Mesendoderm (in vitro differentiated cells): ENCODE data around the gene ANKRD13D.

ENCODE experiments used
- DNase-seq: peaks from one replicate; pipeline ENCODE4 v3.0.0; 2013
- H2AK5ac ChIP-seq: 2 replicates; pipeline ENCODE4 v1.6.1; 2013; ENCODE audit warnings: low read length, inconsistent platforms
- H2BK120ac ChIP-seq: 2 replicates; pipeline ENCODE4 v1.6.1; 2013; ENCODE audit warnings: low read depth, mild to moderate bottlenecking, low read length, moderate library complexity, mixed read lengths
- H2BK15ac ChIP-seq: replicated peaks from 2 replicates; pipeline ENCODE4 v1.6.1; 2013; ENCODE audit warnings: low read depth, mild to moderate bottlenecking, moderate library complexity
- H2BK5ac ChIP-seq: 2 replicates; pipeline ENCODE4 v1.6.1; 2013; ENCODE audit warnings: low read length, inconsistent platforms
- H3K18ac ChIP-seq: 2 replicates; pipeline ENCODE4 v1.6.1; 2013; ENCODE audit warnings: mild to moderate bottlenecking, low read length, mixed read lengths
- H3K23ac ChIP-seq: one replicate; pipeline ENCODE4 v1.6.1; 2013; ENCODE audit warnings: low read length
- H3K27ac ChIP-seq: 2 replicates; pipeline ENCODE4 v1.5.1; 2013; ENCODE audit warnings: low read depth, mild to moderate bottlenecking, inconsistent platforms, low read length, moderate library complexity
- H3K27me3 ChIP-seq: 2 replicates; pipeline ENCODE4 v1.6.1; 2013; ENCODE audit warnings: low read length, control low read depth, mild to moderate bottlenecking, inconsistent platforms; ENCODE audit not compliant: insufficient read depth, poor library complexity
- H3K36me3 ChIP-seq: 2 replicates; pipeline ENCODE4 v1.6.1; 2013; ENCODE audit warnings: low read length, inconsistent platforms; ENCODE audit not compliant: control insufficient read depth, insufficient read depth
- H3K4ac ChIP-seq: one replicate; pipeline ENCODE4 v1.6.1; 2013; ENCODE audit warnings: low read depth, mild to moderate bottlenecking, low read length, moderate library complexity
- H3K4me1 ChIP-seq: 2 replicates; pipeline ENCODE4 v1.6.1; 2013; ENCODE audit warnings: low read depth, low read length, inconsistent platforms; ENCODE audit not compliant: control insufficient read depth
- H3K4me2 ChIP-seq: 2 replicates; pipeline ENCODE4 v1.6.1; 2013; ENCODE audit warnings: low read length
- H3K4me3 ChIP-seq: 2 replicates; pipeline ENCODE4 v1.5.1; 2013; ENCODE audit warnings: mild to moderate bottlenecking, low read length
- H3K56ac ChIP-seq: one replicate; pipeline ENCODE4 v1.6.1; 2013; ENCODE audit warnings: low read length
- H3K79me1 ChIP-seq: 2 replicates; pipeline ENCODE4 v1.6.1; 2013; ENCODE audit warnings: low read length, inconsistent platforms
- H3K79me2 ChIP-seq: 2 replicates; pipeline ENCODE4 v1.6.1; 2013; ENCODE audit warnings: mild to moderate bottlenecking, low read length; ENCODE audit not compliant: control insufficient read depth, insufficient read depth
- H3K9ac ChIP-seq: 2 replicates; pipeline ENCODE4 v1.6.1; 2013; ENCODE audit warnings: low read length, inconsistent platforms
- H4K5ac ChIP-seq: one replicate; pipeline ENCODE4 v1.6.1; 2013; ENCODE audit warnings: low read length
- H4K8ac ChIP-seq: one replicate; pipeline ENCODE4 v1.6.1; 2013; ENCODE audit warnings: low read depth, mild to moderate bottlenecking, control low read depth, low read length, moderate library complexity
- WGBS: extraction: QIAGEN DNeasy Blood & Tissue Kit; methylation state at CpG from one replicate; pipeline ENCODE4 v1.1.7; 2013; ENCODE audit warnings: low lambda C conversion rate, missing lambda C conversion rate; ENCODE audit not compliant: insufficient coverage; ENCODE audit errors: extremely low coverage; 5-methylcytosine and 5-hydroxymethylcytosine counted together

Gene ANKRD13D

DNA sequence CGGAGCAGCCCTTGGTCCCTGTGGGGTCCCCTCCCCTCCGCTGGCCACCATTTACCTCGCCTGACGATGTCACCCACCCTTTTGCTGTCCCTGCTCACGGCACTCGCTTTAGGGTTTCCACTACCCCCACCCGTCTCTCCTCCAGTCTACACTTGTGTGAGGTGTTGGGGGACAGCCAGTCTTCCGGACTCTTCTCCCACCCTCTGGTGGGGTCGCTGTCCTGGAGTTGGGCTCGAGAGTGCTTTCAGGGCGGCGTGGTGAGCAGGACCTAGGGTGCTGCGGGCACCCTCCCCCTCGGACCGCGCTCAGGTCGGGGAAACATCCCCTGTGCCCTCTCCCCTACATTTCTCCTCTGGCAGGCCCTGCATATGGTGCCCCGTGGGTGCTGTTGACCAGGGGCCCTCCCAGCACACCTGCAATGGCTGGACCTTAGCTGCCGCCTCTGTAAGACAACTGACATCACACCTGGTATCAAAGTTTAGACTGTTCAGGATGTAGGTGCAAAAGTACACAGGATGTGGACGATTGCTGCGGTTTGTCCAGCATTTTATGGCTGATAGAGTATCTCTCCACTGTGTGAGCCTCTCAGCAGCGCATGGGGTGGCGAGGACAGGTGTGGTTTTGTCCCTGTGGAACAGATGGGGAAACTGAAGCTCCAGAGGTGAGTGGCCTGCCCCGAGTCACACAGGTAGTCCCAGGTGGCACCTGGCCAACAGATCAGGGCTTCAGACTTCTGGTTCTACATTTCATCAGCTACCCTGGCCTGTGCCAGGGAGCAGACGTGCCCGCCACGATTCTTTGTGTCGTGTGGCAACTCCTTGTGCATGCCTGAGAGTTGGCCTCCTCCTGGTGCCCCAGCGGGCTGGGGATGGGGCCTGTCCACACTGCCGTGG is 21.7 kb upstream of the ANKRD13D start:
- WGBS = no CpG with 5 or more reads among the region's 30 CpGs
- Histone ChIP-seq H3K4me2 (peak overlapping the region; percentile 94), H2BK5ac (no peak overlapping the region), H3K18ac (peak overlapping the region; percentile 85), H3K79me1 (peaks cover 42% of the 10 kb centered on the region), H4K8ac (no peak overlapping the region), H3K36me3 (peaks cover 3% of the 10 kb centered on the region), H3K23ac (peak overlapping the region; percentile 100), H3K4me1 (peaks cover 27% of the 10 kb centered on the region), H3K79me2 (peaks cover 47% of the 10 kb centered on the region), H3K27ac (no peak overlapping the region), H3K4ac (peak overlapping the region; percentile 96), H2BK120ac (peak overlapping the region; percentile 6), H4K5ac (no peak overlapping the region), H3K4me3 (peak overlapping the region; percentile 66), H3K27me3 (no peaks in the 10 kb centered on the region), H3K9ac (peak overlapping the region; percentile 91), H2AK5ac (peak overlapping the region; percentile 85), H3K56ac (peak overlapping the region; percentile 96), H2BK15ac (no peak overlapping the region)
- DNase-seq = no peak

DNA sequence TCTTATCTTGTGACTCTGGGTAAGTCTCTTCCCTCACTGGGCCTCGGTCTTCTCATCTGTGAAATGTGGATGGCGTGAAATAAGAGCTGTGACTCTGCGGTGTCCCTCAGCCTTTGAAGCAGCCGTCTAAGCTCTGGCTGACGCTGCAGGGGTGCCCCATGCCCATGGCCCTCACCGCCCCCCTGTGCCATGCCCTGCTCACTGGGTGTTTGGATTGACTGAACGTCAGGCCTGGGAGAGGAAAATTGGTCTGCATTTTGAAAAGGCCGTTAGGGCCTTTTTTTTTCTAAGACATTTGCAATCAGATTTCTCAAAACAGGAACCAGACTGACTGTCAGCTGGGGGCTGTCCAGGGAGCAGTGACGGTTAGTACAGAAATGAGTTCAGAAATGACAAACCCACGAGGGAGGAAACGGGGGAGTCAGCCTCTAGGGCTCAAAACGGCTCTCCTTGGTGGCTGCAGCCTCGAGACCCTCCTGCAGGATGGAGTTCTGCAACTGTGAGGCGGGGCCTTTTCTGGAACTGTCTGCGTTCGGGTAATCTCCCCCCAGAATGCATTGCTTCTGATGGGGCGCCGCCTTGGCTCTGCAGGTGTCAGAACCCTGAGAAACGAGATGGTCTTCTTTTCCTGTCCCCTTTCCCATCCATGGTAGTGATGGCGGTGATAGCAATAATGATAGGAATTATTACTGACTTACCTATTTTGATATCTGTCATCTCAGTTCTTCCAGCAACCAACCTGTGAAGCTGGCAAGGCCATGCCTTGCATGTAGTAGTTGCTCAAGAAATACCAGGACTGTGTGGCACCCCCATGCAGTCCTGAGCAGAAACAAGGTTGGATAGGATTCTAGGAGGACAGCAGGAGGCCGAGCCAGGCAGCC is 20.8 kb upstream of the ANKRD13D start:
- Histone ChIP-seq H3K18ac (no peak overlapping the region), H3K4me3 (no peak overlapping the region)

DNA sequence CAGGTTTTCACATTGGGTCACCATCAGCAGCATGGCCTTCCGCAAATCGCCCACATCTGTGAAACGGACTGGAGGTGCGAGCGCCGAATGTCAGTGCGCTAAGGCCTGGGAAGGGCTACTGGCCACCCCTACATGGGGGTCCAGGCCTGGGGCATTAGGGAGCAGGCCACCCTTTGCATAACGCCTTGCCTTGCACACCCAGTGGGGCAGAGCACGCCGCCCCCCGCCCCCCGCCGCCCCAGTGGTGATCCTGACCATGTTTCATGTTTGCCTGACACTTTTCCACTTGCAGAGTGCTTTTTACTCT is 20.2 kb upstream of the ANKRD13D start:
- WGBS = no CpG with 5 or more reads among the region's 13 CpGs
- Histone ChIP-seq H3K79me1 (peaks cover 52% of the 10 kb centered on the region), H3K36me3 (peaks cover 3% of the 10 kb centered on the region), H3K4me2 (no peak overlapping the region), H3K18ac (no peak overlapping the region), H3K56ac (peak overlapping the region; percentile 25), H3K27me3 (no peaks in the 10 kb centered on the region), H3K79me2 (peaks cover 59% of the 10 kb centered on the region), H2AK5ac (no peak overlapping the region), H3K23ac (no peak overlapping the region), H2BK5ac (no peak overlapping the region), H3K4me3 (no peak overlapping the region), H4K5ac (no peak overlapping the region), H2BK15ac (no peak overlapping the region), H2BK120ac (no peak overlapping the region), H3K27ac (no peak overlapping the region), H4K8ac (no peak overlapping the region), H3K9ac (no peak overlapping the region), H3K4ac (no peak overlapping the region), H3K4me1 (peaks cover 23% of the 10 kb centered on the region)
- no peak for DNase-seq

More for the DNA sequence above, 20.8 kb upstream of the ANKRD13D start:
- no peak overlapping the region for H4K8ac ChIP-seq
- no peak overlapping the region for H2BK15ac ChIP-seq
- H3K56ac ChIP-seq = peak overlapping the region; percentile 42
- H3K23ac ChIP-seq = peak overlapping the region; percentile 45
- DNase-seq = no peak
- no peak overlapping the region for H4K5ac ChIP-seq
- no peak overlapping the region for H2BK5ac ChIP-seq
- peaks cover 3% of the 10 kb centered on the region for H3K36me3 ChIP-seq
- WGBS = no CpG with 5 or more reads among the region's 21 CpGs
- peaks cover 55% of the 10 kb centered on the region for H3K79me2 ChIP-seq
- H3K79me1 ChIP-seq = peaks cover 50% of the 10 kb centered on the region
- no peak overlapping the region for H3K4ac ChIP-seq
- H3K9ac ChIP-seq = peak overlapping the region; percentile 91
- no peak overlapping the region for H3K4me2 ChIP-seq
- H2AK5ac ChIP-seq = no peak overlapping the region
- no peak overlapping the region for H3K27ac ChIP-seq
- H3K4me1 ChIP-seq = peaks cover 23% of the 10 kb centered on the region
- no peak overlapping the region for H2BK120ac ChIP-seq
- H3K27me3 ChIP-seq = no peaks in the 10 kb centered on the region

DNA sequence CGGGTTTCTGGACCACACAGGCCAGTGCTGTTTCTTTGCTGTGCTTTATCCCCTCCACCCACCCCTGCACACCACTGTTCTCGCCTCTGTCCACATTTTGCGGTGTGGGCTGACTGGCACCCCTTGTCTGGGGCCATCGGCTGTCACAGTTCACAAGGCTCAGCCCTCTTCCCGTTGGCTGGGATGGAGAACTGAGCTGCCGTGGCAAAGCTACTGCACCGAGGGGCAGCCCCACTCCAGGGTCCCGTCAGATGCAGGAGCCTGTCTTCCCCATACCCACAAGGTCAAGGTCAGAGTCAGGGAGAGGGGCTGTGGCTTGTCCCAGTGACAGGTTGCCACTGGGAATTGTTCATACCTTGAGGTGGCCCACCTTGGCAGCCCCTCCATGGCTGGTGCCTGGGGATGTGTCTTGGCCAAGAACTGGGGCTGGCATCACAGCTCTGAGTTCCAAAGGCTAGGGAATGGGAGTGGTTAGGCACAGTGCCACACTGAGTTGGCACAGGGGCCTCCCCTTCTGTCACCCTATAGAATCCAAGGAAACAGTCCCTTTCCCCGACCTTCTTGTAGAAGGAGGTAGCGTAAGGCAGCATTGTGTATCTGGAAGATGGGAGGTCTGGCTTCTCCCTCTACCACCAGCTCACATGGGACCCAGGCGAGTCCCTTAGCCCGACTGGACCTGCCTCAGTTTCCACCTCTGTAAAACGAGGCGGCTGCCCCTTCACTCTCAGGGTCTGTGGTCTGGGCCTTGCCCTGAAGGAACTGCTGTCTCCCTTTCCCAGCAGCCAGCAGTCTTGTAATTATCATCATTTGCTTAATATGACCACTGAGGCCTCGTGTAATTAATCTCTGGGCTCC is 19.5 kb upstream of the ANKRD13D start:
- H4K8ac ChIP-seq = no peak overlapping the region
- H3K4me3 ChIP-seq = no peak overlapping the region
- H3K27ac ChIP-seq = peak overlapping the region; percentile 78
- peak overlapping the region; percentile 46 for H2BK5ac ChIP-seq
- peak overlapping the region; percentile 57 for H2AK5ac ChIP-seq
- H2BK120ac ChIP-seq = no peak overlapping the region
- no peak overlapping the region for H4K5ac ChIP-seq
- H3K79me1 ChIP-seq = peaks cover 53% of the 10 kb centered on the region
- peaks cover 62% of the 10 kb centered on the region for H3K79me2 ChIP-seq
- peaks cover 23% of the 10 kb centered on the region for H3K4me1 ChIP-seq
- H2BK15ac ChIP-seq = no peak overlapping the region
- H3K27me3 ChIP-seq = no peaks in the 10 kb centered on the region
- H3K9ac ChIP-seq = peak overlapping the region; percentile 70
- peak overlapping the region; percentile 28 for H3K18ac ChIP-seq
- peak overlapping the region; percentile 66 for H3K23ac ChIP-seq
- no peak overlapping the region for H3K4ac ChIP-seq
- H3K36me3 ChIP-seq = peaks cover 3% of the 10 kb centered on the region
- DNase-seq = no peak
- peak overlapping the region; percentile 87 for H3K56ac ChIP-seq
- WGBS = no CpG with 5 or more reads among the region's 15 CpGs
- H3K4me2 ChIP-seq = peak overlapping the region; percentile 28
